ENCODE measurements around the gene TENT5C.

Gene TENT5C

DNA sequence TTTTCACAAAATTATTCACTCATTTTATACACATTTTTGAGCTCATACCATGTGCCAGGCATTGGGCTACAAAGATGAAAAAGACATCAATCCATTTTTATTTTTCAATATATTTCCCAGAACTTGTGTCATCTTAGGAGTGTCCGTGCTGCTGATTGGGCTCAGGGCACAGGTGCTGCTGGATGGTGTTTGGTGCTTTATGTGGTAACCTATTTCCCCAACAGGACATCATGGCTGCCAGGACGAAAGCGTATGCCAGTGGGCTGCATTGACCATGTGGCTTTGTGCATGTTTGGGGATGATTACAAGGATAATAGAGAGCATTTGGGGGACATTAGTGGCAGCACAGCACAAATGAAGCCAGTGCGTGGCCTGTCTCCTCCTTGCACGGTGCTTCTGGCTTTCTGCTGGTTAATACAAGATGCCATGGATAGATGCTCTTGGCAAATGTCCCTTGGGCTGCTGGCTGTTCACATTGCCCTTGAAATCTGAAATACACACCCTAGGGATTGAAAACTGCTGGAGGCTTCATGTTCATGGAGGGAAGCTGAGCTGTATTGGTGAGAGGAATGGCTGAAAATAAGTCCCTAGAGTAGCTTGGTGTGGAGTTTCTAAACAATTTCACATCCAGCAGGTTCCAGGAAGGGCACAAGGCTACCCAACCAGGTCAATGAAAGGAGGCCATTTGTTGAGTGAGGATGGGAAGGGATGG is 52.3 kb downstream of the TENT5C start:
- DNase-seq = no peak

DNA sequence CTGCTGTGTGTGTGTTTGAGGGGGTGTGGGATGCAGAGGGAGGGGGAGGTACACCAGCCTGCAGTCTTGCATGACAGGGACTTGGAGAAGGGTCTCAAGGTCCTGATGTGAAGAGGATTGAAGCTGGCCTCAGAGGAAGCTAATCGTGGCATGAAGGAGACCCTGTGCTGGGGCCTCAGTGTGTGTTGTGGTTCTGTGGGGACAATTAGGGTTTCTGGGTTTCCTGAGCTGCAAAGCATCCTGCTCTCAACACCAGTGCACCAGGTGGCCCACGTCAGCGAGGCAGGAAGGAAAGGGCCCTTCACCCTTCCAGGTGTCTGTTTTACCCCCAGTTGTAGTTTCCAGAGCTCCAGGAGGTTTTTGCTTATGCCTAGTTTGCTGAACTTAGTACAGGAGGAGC is 52.8 kb downstream of the TENT5C start:
- DNase-seq = peak; percentile 85

DNA sequence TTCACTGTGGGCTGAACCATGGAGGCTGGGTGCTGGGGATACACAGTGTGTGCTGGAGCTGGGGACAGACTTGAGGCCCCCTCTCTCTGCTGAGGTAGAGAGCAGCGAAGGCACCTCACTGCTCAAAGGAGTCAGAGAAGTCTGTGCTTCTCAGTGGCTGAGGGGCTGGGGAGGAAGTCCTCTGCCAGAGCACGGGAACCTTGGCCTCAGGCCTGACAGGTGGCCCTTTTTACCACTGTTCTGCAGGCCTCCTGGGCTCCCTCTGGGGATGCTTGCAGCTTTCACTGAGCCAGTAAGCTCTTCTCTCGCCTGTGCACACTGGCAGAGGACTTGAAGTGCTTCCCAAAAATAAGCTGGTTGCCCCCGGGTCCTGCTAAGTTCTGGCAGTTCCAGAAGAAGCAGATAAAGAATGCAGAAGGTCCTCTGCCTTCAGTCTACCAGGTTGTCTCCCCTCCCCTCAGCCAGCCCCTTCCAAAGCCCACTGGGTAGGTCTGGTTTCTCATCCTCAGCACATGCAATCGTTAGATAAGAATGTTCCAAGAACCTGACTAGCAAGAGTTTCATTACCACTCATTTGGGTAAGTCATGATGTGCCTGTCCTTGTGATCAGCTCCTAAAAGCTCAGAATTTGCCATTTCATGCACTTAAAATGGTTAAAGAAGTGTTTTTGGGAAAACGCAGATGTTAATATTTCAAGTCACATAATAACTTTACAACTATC is 53.9 kb downstream of the TENT5C start:
- DNase-seq = peak; percentile 81

DNA sequence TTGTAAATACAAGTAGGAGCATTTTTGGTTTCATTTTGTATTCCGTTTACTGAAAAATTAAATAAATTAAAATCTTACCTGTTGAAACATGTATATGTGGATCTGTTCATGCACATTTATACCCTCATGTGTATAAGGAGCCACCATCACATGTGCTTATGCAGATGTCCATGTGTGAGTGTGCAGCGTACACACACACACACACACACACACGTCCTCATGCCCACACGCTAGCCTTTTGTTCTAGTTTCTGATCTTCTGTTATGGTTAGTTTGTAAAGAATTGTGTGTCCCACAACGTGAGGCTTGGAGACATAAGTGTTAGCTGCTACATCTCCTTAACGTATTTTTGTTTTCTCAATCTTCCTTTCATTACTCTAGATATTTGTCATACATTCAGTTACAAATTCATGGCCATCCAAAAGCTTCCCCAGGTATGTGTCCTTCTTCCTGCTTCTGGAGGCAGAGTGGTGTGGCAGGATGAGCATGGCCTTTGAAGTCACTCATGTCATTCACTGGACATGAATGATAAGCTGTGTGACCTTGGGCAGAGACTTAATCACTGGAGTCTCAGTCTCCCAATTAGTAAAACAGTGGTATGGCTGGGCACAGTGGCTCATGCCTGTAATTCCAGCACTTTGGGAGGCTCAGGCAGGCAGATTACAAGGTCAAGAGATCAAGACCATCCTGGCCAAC is 54.6 kb downstream of the TENT5C start:
- peak; percentile 31 for DNase-seq

DNA sequence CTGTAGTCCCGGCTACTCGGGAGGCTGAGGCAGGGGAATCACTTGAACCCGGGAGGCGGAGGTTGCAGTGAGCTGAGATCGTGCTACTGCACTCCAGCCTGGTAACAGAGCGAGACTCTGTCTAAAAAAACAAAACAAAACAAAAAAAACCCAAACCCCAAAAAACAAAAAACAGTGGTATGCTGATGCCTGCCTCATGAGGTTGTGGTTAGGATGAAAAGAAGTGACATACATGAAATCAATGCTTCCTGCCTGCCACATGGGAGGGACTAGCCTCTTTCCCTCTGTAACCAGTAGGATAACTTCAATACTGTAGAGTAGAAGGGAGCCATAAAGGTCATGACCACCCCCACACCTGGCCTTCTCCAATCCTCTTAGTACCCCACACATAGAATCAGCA is 55.2 kb downstream of the TENT5C start:
- peak; percentile 72 for DNase-seq

DNA sequence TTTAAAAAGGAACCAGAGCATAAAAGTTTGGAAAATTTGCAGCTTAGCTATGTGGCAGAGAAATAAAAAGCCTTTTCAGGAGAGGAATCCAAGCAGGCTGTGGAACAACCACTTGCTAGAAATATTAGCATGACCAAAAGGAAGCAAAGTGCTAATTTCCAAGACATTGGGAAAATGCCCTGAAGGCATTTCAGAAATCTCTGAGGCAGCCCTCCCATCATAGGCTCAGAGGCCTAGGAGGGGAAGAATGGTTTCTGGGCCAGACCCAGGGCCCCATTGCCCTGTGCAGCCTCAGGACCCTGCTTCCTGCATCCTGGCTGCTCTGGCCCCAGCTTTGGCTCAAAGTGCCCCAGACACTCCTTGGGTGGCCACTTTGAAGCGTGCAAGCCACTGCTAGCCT is 56.8 kb downstream of the TENT5C start:
- DNase-seq = no peak

DNA sequence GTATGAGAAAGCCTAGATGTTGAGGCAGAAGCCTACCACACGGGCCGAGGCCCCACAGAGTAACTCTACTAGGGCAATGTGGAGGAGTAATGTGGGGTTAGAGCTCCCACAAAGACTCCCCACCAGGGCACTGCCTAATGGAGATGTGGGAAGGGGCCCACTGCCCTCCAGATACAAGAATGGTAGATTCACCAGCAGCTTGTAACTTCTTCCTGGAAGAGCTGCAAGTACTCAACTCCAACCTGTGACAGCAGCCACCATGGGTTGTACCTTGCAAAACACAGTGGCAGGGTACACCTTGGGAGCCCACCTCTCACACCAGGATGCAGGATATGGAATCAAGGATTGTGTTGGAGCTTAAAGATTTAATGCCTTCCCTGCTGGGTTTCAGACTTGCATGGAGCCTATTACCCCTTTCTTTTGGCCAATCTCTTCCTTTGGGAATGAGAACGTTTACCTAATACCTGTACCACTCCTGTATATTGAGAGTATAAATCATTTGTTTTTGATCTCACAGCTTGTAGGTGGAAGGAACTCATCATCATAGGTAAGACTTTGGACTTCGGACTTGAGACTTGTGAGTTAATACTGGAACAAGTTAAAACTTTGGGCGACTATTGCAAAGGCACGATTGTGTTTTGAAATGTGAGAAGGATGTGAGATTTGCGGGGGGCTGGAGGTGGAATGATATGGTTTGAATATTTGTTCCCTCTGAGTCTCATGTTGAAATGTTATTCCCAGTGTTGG is 57.5 kb downstream of the TENT5C start:
- no peak for DNase-seq

DNA sequence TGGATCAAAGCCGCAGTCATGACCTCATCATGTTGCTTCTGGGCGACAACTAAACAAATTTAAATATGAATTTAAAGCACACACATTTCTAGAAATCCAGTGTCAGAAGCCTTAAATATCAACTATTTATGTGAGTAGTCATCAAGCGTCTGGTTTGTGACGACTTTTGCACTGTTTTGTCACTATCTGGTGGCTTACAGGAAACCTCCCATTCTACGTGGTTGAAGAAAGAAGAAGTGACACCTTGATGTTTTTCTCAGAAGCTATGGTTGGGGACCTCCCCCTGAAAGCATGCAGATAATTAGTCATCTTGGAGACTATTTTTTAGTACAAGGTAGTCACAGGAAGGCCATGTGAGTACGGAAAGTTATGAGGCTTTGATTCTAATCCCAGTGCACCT is 58.5 kb downstream of the TENT5C start:
- DNase-seq = peak; percentile 94

DNA sequence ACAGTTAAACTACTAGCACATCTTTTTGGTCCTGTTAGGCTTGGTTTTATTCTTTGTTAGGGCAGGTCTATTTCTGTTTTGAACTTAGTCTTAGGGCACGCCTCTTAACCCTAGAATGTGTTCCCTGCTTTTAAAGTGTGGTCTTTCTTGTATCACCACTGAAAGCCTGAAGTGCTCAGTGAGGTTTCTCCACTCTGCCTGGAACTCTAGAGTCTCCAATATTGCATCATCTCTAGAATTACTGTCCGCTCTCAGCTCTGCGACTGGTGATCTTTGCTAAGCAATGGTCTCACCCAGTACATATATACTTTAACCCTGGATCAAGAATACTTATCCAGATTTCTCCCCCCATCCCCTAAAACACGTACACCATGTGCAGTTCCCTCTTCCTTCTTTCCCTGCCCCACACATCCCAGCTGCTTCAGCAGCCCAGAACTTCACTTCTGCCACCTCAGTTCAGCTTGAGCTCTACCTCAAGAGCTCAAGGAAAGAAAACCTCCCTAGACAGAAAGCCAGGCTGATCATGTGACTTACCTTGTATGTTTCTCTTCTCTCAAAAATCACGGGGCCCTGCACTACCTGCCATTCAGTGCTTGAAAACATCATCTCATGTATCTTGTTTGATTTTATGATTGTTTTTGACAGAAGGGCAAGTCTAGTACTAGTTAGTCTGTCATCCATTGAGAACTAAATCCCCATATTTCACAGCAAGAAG is 59.9 kb downstream of the TENT5C start:
- DNase-seq = peak; percentile 38

DNA sequence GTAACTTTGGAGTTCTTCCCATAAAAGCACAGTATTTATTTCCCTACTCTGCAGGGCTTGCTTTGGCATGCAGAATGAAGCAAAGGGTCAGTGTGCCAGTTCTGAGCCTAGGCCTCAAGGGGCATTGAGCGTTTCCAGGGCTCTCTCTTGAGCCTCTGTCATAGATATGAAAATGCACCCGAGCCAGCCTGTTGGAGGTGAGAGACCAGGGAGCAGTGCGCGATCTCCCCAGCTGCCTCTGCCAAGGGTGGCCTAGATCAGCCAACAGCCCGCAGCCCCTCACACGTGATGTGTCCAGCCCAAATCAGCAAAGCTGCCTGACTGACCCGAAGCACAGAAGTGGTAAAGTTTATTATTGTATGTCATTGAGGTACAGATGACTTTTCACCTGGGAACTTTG is 63.7 kb downstream of the TENT5C start:
- no peak for DNase-seq

DNA sequence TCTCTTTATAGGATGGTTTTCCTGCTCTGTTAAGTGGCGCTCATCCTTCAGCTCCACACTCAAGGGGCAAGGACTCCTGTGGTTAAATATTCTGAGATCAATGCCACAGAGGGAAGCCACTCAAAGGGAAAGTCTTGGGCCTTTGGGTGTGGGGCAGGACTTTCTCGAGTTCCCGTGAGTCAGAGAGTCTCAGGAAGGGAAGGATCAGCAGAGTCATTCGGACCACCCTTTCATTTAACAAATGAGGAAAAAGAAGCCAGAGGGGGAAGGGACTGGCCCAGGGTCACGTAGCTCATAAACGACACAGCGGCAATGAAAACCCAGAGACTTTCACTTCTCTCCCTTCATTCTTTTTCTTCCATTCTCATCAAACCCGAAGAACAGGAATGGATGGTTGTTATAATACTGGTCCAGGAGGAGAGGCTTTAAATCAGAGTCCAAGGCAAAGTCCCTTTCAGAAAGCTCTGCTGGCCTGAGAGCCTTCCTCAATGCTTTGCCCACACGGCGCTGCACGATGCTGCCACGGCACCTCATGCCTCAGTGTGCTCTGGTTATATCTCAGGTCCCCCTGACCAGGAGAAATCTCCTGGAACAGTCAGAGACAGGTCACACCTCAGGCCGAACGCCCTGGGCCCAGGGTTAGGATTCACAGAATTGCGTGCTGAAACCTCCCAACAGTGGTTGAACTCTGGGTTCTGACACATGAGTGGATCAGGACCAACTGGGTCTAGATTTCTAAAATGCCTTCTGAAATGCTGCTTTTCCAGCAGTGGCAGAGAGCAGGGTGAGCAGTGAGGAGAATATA is 65.3 kb downstream of the TENT5C start:
- DNase-seq = no peak

DNA sequence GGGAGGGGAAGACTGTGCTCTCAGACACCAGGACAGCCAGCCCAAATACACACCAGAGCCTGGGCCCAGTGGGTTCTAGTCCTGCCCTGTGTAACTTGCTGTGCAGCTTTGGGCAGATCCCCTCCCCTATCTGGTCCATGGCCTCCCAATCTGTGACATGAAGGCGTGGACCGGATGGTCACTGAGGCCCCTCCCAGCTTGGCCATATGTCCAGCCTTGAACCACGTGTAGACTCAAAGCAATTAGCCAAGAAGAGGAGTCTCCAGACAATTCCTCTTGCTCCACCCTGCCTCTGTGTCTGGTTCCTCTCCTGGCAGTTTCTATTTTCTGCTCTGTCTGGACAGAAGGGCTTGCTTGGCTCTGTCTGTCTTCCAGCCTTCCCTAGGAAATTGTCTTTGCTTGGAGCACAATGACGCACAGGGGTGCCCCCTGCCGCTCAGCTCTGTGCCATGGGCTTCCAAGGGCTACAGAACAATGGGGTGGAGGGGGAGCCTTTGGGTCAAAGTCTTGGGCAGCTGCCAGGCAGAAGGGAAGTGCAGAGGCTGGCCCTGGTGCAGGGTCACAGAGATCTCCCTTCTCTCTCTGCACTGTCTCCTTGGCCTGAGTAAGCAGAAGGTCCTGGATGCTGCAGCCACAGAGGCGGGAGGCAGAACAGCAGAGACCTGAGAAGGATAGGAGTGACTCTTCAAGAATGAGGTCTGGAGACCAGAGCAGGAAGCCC is 66.1 kb downstream of the TENT5C start:
- no peak for DNase-seq

DNA sequence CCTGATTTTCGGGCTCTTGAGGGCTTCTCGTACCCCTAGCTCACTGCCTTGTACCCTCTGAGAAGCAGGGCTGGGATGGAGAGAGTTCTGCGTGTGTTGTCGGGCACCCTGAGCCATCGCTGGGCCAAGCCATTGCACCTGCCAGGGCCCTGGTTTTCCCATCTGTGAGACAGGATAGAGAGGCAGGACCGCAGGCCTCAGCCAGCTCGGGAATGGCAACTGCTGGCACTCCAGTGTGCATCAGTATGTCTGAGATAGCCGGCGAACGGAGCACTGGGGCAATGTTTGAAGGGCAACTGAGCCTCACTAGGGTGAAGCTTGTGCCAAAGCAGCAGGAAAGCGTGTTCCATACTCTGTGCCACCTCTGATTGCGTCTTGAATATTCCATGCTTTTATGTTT is 66.9 kb downstream of the TENT5C start:
- no peak for DNase-seq

DNA sequence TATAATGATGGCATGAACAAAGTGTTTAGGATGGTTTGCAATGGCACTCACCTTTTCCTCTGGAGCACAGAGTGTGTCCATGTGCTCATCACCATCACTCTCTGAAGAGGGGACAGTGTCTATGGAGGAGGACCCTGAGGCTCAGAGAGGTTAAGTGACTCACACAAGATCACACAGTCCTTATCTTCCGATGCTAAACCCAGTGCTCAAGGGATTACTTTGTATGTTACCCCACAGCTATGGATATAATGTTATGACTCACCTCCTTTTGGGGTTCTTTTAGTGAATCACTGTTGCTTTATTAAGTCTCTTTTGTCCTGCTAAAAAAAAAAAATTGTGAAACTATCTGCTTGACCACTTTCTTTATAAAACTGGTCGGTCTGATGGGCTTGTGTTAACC is 67.6 kb downstream of the TENT5C start:
- DNase-seq = peak; percentile 62

DNA sequence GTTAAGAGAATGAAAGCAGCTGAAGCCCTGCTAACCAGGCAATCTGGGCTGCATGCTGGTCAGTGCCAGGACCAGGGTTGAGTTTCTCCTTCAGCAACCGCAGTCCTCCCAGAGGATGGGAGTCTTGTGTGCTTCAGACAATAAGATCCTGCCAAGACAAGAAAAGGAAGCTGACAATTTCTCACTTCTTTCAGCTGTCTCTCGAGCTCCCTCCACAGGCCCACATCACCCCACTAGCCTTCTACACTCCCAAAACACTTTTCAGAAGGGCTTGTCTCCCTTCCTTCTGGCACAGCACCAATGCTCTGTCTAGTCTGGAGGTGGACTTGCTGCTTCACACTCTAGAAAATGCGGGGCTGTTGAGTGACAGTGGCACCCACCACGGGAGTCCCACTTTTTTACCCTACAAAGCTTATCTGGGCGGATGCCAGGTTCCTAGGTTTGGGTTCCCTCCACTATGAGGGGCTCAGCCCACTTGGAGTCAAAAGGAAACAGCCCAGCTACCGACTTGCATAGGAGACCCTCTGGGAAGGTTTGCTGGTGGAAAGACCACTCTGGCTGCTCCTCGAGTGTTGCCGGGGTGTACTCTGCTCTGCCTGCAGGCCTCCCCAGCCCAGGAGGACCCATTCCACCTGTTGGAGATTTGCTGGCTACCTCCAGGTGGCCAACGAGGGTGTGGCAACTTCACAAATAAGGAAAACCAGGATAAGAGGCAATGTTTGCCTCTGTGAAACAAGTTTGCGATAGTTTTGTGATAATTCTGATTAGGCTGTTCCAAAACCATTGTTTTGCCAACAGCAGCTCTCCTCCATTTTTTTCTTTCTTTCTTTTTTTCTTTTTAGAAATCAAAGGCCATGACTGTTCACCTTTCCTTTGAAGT is 68.9 kb downstream of the TENT5C start:
- DNase-seq = peak; percentile 59

DNA sequence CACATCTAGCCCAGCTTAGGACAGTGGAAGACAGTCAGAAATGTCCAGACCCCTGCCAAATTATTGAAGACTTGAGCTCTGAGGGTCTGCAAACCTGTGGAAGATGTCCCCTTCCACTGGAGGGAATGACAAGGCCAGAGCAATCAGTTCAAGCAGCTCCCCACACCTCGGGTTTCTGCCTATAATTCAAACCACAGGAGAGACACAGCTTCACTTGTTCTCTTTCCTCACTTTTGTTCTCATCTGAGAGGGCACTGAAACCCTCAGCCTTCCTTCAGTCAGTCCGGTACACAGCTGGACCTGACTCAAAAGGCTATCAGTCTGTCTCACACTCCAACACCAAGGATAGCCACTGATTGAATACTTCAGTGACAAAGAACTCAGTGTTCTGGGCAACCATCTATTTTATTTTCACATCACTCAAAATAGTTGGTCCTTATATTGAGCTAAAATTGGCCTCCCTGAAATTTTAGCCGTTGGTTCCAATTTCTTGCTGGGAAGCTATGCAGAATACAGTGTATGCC is 70.1 kb downstream of the TENT5C start:
- DNase-seq = no peak

DNA sequence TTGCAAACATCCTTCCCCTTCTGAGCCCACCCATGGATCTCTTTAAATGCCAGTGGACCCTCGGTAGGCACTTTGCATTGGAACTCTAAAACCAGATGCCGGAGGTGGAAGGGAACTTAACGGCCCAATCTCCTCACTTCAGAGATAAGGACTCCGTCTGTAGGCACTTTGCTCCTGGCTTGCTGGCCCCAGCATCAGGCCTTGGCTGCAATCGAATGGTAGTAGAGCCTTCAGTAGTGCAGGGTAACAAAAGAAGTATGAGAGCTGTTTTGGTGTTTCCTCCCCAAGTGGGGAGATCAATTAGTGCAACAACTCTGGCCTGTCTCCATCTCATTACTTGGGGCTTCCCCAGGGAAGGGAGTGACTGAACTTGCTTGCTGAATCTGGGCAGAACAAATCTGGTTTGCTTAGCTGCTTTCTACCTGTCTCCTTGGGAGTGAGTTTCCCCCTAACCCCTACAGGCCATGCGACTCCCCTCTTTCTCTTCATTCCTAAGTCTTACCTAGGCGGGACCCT is 70.8 kb downstream of the TENT5C start:
- no peak for DNase-seq
